Measurements from ENCODE around the gene SLC25A26.
"Not testable (repeated sequence)": the region's sequence is repeated elsewhere in the genome, so short reads cannot be mapped to it uniquely, and the experiment has no call there.

The SLC25A26 gene, protein sequence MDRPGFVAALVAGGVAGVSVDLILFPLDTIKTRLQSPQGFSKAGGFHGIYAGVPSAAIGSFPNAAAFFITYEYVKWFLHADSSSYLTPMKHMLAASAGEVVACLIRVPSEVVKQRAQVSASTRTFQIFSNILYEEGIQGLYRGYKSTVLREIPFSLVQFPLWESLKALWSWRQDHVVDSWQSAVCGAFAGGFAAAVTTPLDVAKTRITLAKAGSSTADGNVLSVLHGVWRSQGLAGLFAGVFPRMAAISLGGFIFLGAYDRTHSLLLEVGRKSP

DNA sequence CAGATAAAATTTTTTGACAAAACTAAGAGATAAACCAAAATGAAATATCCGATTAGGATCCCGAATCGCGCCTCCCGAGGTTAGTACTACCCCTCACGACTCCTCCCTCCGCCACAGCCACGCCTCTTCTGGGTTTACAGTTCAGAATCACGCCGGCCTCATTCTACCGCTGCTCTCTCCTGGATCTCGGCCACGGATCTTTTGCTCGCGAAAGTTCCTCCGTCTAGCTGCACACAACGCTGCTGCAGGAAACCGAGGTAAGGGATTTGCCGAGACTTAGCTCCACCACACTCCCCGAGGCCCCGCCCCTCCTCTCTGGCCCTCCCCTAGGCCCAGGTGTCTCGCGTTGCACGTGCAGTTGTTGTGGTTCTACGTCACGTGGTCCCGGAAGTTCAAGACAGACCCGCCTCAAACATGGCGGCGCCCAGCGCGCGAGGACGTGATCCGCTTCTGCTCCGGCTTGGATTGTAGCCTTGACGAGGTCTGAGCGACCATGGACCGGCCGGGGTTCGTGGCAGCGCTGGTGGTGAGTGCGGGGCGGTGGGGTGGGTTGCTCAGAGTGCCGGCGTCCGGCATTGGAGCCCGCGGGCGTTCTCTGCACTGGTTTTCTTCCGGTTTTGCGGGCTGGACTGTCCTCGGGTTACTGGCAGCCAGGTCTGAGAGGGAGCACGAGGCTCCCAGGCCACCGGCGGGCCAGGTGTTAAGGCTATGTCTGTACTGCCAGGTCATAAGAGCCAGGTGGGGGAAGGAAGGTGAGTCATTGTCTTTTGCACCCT is at the start of gene SLC25A26:
Gene SLC25A26 (plus strand): TSS at position 400 of the 776 bp plus-strand sequence. CDS start 94 bp downstream, at position 494.
- no peak for FAIRE-seq

DNA sequence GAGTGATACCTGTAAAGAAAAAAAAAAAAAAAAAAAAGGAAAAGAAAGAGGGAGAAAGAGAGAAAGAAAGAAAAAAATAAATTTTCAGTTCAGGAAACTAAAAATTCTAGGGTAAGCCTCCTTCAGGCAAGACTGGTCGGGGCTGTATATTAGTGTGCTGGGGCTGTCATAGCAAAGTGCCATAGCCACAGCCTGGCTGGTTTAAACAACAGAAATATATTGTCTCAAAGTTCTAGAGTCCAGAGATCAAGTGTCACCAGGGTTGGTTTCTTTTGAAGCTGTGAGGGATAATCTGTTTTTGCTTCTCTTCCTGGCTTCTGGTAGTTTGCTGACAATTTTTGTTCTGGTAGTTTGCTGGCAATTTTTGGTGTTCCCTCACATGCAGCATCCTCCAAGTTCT is 48.4 kb upstream of the SLC25A26 start:
- no peak for FAIRE-seq

DNA sequence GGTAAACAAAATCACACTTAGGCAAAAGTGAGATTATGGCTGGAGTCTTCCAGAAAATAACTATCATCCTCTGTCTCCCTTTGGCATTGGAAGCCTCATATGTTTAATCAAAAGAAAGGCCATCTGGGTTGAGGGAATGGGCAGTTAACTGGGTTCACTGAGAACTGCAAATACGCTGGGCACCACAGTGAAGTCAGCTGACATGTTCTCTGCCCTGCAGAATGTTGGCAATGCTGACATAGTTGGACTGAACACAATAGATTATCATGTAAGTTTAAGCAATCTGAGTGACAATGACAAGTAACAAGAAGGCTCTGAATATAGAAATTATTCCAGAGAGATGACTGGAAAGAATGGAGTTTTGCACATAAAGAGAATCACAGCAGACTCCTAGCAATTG is 43.8 kb upstream of the SLC25A26 start:
- no peak for FAIRE-seq

DNA sequence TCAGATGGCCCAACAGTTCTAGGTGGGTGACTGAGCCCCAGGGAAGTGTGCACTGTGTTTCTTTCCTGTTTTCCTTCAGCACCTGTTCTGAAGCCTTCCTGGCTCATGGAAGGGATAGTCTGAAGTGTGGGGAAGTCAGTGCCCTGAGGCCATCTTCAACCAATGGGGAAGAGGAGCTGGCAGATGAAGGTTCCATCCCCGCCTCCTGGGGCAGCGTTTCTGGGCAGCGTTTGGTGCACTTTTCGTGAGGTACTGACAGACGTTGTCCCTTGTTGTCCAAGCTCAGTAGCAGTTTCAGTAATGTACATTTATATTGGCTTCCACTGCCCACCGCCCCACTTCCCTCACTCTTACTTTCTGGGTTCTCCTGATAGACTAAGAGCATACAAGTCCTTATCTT is 42.6 kb upstream of the SLC25A26 start:
- FAIRE-seq, result no peak

DNA sequence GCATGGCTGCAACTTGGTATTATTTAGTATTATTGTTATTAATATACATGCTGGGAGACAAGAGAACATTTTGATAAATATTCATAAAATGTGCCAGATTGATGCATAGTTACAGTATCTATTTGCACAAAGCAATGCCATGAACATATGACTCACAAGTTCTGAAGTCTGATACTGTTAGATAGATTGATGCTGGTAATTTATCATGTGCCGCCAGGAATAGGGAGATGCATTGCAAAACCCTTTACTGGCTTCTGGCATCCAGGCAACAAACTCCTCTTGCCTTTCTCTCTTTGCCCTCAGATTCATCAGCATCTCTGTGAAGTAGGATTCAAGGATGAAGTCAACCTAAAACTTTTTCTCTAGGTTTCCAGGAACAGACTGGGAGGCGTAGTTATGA is 41.0 kb upstream of the SLC25A26 start:
- no peak for FAIRE-seq

DNA sequence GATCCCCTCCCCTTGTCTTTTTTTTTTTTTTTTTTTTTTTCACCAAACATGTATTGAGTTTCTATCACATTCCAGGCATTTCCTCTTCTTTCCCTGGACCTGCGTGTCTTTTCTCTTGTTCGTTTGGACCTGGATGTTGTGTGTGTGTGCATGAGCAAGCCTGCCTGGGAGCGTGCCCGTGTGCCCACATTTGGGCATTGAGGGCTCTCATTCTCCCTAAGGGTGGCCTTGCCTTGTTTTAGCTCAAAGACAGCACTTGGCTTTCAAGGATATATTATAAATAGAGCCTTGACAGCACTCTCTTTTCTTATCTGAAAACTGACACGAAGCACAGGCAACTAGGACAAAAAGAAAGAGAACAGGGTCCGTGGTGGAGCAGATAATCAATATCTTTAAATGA is 39.0 kb upstream of the SLC25A26 start:
- FAIRE-seq, result no peak

DNA sequence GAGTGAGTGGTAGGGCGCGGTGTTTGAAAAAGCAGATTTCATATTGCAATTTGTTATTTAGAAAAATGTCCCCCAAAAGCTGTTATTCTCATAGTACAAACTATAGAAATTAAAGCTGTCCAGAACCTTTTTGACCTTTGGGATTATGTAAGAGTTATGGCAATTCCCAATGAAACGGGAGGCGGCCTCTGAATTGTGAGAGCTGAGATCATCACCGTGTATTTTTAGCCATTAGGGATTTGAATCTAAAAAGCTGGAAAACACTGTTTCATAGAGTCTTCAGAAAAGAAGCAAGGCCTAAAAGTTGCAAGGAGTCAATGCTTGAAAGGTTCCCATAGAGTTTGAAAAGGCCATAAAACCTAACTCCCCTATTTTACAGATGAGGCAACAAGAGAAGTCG is 38.6 kb upstream of the SLC25A26 start:
- FAIRE-seq, result no peak

DNA sequence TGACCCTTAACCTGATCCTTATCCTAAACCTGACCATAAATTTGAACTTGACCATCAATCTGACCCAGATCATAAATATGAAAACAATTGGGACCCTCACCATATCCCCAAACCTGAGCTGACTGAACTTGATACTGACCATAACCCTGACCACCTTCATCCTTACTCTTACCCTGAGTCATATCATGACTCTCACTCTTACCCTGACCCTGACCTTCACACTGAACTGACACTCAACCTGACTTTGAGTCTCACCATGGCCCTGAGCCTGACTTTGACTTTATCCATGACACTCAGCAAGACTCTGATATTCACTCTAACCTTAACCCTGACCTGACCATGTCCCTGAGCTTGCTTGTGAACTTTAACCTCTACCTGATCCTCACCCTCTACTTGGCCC is 34.3 kb upstream of the SLC25A26 start:
- FAIRE-seq, result no peak

DNA sequence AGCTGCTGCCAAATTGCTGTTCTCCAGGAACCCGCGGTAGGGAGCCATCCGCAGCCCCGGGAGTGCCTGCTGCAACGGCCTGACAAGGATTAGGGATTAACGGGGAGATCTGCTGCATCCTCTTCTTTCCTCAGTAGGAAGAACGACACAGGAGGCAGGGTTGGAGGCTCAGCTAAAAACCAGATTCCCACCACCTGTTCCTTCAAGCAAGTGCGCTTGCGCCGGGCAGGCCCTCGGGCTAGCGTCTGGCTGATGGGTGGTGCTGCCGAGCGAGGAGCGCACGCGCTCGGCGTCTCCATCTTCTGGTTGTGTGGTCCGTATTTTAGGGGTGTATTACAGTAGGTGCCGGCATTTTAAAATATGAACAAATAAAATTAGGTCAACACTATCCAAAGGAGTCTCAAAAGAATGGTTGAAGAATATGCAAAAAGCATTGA is 25.4 kb upstream of the SLC25A26 start:
- no peak for FAIRE-seq

DNA sequence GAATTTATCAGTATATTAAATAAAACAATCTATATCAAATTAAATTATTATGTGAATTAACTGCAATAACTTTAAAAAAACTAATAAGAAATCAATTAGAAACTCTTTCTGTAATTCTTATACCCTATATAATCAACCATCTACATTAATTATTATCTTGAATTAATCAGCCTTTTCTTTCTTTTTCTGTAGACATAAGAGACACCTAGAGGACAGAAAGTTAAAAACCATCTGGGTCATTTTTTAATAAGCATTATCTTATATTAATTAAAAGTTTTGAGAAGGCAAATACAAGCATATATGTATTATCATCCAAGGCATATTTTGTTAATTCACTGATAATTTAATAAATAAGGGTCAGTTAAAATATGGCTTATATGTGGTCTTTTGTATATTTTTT is 24.2 kb upstream of the SLC25A26 start:
- FAIRE-seq, result no peak

DNA sequence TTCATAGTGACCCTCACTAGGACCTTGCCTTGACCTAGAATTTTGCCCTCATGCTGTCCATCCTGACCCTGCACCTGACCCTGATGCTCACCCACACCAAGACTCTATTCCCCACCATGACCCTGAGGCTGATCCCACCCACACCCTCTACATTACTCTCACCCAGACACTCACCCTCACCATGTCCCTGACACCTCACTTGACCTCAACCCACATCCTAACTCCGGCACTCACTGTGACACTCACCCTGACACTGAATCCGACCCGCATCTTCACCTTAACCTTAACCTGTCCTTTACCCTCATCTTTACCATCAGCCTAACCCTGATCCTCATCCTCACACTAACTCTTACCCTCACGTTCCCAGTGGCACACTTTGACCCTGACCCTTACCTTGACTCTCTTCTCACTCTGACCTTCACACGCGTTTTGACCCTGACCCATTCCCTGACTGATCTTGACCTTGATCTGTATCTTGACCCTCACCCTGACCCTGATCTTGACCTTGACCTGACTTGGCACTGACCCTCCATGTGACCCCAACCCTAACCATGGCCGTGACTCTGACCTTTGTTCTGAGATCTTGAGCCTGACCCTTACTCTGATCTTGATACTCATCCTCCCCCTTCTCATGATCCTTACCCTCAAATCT is 22.2 kb upstream of the SLC25A26 start:
- FAIRE-seq, result no peak

DNA sequence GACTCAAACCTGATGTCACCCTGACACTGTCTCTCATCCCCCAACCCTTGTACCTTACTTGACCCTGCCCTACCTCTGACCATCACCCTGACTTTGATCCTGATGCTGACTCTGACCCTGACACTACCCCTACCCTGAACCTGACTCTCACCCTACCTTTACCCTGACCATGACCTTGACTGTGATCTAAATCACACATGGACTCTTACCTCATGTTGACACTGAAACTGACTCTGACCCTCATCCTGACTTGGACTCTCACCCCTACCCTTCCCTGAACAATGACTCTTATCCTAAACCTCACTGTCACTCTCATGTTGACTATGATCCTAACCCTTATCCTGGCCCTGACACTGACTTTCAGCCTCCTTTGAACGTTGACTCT is 21.7 kb upstream of the SLC25A26 start:
- no peak for FAIRE-seq

DNA sequence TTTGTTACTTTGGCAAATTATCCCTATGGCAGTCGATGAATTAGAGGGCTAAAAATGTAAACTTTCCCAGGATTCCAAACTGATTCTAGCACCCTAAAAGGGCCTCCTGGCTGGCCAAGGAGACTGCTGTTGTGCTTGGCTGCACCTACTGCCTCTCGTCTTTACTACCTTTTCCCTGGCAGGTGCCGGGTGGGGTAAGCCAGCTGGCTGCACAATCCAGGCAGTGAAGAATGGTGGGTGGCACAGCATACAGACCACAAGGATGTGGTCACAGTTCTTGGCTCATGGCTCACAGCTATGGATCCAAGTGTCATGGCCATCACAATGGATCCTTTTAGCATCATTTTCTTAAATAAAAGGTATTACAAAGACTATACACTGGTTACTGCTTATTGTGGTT is 20.7 kb upstream of the SLC25A26 start:
- FAIRE-seq, result no peak

DNA sequence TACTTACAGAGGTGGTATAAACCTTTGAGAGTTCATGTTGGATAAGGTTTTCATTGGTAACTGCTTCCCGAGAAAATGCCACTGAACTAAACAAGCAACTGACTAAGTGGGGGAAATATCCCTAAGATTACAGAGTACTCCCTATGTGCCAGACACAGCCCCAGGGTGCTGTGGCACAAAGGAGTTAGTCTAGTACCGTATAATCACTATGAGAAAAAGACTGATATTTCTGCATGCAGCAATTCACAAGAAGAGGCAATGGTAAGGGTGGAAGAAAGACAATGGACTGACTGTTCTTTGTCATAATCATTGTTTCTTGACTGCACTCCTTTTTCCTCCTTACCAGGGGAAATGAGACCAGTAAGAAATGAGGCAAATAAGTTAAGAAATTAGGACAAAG is 20.0 kb upstream of the SLC25A26 start:
- no peak for FAIRE-seq

DNA sequence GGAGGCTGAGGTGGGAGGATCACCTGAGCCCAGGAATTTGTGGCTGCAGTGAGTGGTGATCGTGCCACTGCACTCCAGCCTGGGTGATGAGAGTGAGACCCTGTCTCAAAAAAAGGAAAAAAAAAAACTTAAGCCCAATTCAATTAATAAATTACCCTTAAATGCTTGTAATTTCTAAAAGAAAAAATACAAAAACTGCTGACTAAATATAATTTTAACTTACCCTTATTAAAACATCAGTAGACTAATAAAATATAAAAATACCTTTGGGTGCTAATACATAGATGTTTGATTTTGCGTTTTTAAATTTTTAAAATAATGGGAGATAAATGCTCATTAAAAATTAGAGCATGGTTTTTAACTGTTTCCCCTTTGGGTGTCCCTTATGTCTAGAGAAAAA is 17.5 kb upstream of the SLC25A26 start:
- no peak for FAIRE-seq

DNA sequence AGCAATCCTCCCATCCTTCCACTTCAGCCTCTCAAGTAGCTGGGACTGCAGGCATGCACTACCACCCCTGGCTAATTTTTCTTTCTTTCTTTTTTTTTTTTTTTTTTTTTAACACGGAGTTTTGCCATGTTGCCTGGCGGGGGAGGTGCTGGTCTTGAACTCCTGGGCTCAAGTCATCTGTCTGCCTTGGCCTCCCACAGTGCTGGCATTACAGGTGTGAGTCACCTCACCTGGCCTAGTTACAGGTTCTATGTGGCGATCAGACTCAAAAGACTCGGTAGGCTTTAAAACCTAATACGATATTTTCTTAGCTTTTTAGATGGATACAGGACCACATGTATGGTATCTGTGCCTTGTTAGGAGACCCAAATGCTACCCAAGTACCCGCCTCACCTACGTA is 14.0 kb upstream of the SLC25A26 start:
- no peak for FAIRE-seq

DNA sequence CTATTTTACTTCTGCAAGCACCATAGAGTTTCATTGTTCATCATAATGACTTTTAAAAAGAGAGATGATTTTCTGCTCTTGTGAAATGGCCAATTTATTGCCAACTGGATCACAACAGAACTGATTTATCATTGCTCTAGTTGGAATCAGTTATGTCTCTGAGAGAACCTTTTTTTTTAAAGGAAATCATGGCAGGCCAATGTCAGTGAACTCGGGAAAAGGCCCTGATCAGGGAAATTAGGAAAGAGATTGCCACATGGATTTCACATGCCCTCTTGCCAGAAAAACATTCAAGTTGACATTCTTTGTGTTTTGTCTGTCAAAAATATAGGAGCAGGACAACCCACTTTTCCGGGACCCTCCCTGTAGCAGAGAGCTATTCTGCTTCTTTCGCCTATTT is 12.6 kb upstream of the SLC25A26 start:
- no peak for FAIRE-seq

DNA sequence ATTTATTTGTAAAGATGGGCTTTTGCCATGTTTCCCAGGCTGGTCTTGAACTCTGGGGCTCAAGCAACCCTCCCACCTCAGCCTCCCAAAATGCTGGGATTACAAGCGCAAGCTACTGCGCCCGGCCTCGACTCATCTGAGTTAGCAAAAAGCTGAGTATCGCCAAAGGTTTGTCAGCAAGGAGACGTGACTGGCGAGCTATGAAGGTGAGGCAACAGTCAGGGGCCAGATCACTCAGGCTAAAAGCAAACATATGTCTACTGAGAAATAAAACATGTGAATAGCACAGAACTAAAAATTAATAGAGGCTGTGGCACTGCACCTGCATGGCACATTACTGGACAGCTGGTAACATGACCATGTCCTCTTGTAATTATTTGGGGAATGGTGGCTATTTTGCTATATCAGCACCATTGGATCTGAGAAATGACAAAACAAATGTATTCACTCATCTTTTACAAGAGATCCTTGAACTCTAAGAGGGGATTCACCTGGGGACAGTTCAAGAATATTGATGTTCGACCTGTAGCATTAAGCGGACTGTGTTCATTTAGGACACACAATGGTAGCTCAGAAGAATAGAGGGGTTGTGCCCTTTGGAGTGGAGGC is 10.0 kb upstream of the SLC25A26 start:
- FAIRE-seq, result no peak

DNA sequence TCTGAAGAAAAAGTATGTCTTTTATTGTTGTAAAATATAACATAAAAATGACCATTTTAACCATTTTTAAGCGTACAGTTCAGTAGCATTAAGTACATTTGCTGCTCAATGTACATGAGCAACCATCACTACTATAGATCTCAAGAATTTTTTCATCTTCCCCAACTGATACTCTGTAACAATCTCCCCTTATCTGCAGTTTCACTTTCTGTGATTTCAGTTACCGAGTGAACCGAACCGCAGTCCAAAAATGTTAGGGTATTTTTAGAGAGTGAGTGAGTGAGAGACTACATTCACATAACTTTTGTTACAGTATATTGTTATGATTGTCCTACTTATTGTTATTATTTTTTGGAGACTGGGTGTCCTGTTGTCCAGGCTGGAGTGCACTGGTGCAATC is 9.0 kb upstream of the SLC25A26 start:
- no peak for FAIRE-seq

DNA sequence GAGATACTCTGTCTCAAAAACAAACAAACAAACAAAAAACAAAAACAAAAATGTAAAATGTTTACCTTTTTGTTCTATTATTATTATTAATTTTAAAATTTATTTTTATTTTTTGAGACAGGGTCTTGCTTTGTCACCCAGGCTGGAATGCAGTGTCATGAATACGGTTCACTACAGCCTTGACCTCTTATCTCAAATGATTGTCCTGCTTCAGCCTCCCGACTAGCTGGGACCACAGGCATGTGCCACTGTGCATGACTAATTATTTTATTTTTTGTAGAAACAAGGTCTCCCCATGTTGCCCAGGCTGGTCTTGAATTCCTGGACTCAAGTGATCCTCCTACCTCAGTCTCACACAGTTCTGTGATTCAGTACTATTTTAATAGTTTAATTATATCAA is 5.7 kb upstream of the SLC25A26 start:
- no peak for FAIRE-seq

DNA sequence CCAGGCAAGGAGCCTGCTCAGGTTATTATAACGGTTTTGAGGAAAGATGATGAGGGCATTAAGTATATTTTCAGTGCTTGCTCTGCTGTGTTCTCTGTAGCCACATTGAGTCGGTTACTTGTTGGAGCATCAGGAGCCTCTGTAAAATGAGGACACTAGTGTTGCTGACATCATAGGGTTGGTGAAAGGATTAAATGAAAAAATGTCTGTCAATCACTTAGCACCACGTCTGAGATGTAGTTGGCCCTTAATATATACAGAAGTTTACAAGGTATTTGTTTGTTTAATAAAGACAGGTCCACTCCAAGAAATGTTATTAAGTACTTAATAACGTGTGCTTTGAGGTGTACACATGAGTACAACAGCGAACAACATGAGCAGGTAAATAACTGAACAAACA is 735 bp upstream of the SLC25A26 start:
- no peak for FAIRE-seq

DNA sequence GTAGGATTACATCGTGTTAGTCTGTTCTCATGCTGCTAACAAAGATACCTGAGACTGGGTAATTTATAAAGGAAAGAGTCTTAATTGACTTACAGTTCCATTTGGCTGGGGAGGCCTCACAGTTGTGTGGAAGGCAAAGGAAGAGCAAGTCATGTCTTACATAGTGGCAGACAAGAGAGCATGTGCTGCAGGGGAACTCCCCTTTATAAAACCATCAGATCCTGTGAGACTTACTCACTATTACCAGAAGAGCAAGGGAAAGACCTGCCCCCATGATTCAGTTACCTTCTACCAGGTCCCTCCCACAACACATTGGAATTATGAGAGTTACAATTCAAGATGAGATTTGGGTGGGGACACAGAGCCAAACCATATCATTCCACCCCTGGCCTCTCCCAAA is 3.4 kb downstream of the SLC25A26 start:
- no peak for FAIRE-seq

DNA sequence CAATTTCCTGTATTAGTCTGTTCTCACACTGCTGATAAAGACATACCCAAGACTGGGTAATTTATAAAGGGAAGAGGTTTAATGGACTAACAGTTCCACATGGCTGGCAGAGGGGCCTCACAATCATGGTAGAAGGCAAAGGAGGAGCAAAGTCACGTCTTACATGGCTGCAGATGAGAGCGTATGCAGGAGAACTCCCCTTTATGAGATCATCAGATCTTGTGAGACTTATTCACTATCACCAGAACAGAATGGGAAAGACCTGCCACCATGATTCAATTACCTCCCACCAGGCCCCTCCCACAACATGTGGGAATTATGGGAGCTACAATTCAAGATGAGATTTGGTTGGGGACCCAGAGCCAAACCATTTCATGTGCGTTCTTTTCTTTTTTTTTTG is 5.3 kb downstream of the SLC25A26 start:
- not testable (repeated sequence) for FAIRE-seq

DNA sequence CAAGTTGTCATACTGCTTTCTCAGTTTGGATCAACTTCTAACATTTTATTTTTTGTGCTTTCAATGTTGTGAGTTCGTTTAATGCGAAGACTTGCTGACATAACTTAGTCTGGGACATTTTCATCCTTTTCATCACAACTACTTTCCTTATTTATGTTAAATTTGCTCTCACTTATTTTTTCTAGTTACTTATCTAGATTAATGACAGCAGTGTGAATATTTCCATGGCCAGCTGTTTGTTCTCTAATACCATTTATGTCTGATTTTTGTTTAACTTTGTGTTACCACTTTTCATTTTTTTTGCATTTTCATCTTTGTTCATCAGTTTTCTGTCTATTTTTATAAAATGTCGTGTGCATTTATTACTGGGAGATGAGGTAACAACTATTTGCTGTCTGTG is 6.2 kb downstream of the SLC25A26 start:
- FAIRE-seq, result no peak

All from islet of Langerhans (tissue), 1 donor.